Measurements from ENCODE around the gene DHX9.

DHX9 gene

DNA sequence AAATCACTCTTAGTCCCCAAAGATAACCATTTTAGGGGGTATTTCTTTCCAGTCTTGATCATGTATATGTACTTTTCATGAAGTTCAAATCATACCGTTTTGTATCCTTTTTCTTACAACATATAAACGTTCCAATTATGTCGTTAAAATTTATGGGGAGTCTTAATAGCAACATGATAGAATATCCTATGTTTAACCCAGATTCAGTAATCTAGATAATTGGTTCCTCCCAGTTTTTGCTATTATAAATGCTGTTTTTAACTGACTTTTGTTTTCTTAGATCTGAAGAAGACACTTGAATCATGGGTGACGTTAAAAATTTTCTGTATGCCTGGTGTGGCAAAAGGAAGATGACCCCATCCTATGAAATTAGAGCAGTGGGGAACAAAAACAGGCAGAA, 3.1 kb downstream of the DHX9 start:
- no peak for FAIRE-seq

DNA sequence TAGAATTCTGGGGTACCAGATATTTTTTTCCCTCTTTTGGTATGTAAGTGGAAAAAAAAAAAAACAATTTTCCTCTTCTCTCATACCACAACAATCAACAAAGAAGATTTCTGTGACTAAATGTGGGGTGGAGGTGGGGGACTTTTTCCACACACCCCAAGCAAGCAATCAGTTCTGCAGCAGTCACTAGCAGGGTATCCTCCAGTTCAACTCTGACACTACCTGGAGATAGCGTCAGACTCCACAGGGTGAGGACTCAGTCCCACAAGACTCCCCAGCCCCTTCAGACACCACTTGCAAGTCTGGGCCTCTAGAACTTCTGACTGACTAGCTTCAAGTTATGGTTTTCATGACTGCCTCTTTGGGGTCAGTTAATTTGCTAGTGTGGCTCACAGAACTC, 6.2 kb downstream of the DHX9 start:
- no peak for FAIRE-seq

DNA sequence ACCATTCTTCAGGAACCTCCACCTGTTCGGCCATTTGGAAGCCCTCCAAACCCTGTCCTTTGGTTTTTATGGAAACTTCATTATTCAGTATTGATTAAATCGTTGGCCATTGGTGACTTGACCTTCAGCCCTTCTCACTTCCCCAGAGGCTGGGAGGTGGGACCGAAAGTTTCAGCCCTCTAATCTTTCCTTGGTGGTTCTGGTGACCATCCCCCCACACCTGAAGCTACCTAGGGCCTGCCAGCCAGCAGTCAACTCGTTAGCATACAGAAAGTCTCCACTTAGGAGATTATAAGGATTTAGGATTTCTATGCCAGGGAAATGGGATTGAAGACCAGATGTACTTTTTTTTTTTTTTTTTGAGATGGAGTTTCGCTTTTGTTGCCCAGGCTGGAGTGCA, 6.7 kb downstream of the DHX9 start:
- no peak for FAIRE-seq

DNA sequence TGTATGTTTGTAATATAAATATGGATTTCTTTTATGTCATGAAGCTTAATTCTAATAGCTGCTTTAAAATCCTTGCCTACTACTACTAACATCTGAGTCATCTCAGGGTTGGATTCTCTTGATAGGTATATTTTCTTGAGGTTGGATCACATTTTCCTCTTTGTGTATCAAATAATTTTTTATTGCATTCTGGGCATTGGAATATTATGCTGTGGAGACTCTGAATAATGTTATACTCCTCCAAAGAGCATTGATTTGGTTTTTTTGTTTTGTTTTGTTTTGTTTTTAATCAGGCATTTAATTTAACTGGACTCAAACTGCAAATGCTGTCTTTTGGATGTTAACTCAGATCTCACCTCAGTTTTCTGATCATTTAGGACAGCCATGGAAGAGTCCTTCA, 8.0 kb downstream of the DHX9 start:
- no peak for FAIRE-seq

DNA sequence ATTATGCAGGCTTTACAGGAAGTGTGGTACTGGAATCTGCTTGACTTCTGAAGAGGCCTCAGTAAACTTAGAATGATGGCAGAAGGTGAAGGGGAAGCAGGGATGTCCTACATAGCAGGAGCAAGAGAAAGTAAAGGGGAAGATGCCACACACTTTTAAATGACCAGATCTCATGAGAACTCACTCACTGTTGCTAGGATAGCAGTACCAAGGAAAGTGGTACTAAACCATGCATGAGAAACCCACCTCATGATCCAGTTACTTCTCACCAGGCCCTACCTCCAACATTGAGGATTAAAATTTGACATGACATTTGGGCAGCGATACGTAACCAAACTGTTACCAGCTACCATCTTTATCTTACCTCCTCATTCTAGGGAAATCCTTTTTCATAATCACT, 9.6 kb downstream of the DHX9 start:
- FAIRE-seq, result no peak

DNA sequence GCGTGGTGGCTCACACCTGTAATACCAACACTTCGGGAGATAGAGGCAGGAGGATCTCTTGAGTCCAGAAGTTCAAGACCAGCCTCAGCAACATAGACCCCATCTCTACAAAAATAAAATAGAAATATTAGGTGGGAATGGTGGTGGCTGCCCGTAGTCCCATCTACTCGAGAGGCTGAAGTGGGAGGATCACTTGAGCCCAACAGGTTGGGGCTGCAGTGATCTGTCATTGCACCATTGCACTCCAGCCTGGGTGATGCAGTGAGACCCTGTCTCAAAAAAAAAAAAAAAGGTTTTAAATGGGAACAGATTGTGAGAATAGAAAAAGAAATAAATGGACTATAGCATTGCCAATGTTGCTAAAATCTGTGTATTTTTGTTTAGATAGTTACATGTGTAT, 11.2 kb downstream of the DHX9 start:
- no peak for FAIRE-seq

DNA sequence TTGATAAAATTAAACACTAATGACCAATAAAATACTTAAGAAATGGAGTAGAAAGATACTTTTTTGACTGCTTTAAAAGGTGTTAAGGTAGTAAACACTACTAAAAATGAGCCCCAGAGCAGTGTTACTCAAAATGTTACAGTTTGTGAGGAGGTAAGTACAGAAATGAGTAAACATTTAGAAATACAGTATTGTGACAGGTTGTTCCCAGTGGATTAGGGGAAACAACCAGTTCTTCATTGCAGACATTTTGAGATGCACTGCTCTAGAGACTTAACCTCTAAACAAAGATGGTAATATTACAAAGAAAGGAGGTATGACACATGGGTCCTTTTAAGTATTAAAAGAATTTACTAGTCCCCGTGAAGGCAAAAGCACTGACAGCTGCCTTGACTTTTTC, 12.7 kb downstream of the DHX9 start:
- no peak for FAIRE-seq

DNA sequence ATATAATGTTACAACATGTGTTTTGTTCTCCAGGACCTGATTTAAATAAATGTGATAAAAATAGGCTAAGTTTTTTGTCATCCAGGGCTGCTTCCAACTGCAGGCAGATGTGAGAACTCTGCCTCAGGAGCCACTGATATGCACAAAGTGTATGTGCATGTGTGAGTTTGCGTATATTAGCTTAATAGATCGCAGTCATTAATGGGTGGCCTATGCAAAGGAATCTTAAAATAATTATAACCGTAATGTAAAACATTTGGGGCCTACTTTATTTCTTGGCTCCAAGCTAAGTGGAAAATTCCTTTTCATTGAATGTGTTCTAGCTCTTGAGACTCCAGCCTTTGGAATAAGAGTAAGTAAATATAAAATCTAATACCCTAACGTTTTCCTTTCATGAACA, 16.8 kb downstream of the DHX9 start:
- no peak for FAIRE-seq

DNA sequence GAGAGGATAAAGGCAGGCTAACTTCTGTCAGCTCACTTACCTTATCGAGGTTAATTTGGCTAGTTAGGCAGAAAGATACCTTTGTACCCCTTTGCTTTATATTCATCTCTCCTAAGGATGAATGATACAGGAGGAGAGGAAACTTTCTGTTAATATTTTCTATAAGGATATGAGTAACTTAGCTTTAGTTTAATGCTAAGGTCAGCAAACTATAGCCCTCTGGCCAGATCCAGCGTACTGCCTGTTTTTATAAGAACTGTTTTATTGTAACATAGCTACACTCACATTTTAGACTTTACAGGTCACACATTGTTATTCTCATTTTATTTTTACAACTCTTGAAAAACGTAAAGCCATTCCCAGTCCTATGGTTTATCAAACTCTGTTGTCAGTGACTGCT, 18.1 kb downstream of the DHX9 start:
- no peak for FAIRE-seq

DNA sequence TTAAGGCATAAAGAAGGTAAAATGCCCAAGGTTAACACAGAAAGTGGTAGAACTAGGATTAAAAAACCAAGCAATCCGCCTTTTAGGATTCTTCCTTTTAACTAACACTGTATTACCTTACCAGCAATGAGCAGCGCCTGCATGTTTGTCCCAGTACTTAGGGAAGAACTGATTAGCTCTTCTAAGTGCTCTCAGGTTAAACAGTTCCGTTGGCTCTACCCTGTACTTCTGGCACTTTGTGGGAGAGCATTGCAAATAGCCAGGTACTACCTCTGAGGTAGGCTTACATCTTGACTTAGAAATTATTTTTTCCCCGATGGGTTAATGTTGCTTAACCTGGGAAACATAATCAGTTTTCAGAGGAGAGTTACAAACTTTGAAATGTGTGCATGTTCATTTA, 21.5 kb downstream of the DHX9 start:
- no peak for FAIRE-seq

DNA sequence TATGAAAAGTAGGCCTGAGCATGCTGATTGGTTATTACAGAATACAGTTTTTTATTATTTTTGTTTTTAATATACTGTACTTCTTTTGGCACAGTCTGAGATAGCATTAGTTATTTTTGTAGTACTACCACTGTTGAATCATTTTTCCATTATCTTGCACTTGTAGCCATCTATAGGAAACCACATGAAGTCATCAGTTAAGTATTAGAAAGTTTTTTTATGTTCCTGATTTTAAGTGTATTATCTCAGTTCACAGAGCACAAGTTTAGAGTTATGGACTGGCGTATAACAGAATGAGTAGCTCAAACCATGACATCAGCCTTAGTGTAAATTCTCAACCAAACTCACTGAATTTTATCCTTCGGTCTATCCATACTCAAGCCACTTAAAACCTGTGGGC, 22.8 kb downstream of the DHX9 start:
- no peak for FAIRE-seq

DNA sequence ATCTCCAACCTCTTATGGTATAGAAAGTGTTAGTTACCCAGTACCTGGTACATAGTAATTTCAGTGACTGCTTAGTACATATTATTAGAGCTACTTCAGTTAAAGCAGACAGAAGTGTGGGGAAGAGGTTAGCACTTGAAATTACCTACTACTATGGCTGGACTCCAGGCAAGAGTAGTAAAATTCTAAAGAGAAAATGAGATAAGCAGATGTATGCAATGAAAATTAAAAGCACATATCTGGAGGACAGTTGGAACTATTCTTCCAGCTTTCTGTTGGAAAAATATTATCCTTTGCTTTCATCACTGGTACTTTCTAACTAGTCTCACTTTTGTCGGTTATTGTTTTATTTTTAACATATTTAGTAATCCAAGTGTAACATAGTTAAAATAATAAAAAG, 23.7 kb downstream of the DHX9 start:
- no peak for FAIRE-seq

DNA sequence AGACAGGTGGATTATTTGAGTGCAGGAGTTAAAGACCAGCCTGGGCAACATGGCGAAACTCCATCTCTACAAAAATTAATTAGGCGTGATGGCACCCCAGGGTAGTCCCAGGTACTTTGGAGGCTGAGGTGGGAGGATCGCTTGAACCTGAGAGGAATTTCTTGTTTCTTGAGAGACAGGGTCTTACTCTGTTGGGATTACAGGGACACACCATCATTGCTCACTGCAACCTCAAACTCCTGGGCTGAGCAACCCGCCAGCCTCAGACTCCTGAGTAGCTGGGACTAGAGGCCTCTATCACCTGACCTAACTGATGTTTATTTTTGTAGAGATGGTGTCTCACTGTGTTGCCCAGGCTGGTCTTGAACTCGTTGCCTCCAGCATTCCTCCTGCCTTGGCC, 24.8 kb downstream of the DHX9 start:
- no peak for FAIRE-seq

DNA sequence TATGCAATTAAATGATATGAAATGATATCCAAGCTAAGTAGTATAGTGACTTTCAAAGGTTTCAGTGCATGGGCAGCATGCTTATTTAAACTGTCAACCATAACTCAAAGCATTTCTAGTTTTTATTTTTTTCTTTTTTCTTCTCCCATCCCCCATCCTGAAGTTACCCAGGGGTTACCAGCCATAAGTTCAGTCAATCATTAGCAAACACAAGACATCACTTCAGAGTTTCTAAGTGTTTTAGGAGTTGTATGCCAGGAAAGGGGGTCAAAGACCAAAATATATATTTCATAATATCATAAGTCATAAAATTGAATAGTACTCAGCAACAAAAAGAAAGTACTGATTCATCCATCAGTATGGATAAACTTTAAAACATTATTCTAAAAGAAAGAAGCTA, 28.7 kb downstream of the DHX9 start:
- no peak for FAIRE-seq

DNA sequence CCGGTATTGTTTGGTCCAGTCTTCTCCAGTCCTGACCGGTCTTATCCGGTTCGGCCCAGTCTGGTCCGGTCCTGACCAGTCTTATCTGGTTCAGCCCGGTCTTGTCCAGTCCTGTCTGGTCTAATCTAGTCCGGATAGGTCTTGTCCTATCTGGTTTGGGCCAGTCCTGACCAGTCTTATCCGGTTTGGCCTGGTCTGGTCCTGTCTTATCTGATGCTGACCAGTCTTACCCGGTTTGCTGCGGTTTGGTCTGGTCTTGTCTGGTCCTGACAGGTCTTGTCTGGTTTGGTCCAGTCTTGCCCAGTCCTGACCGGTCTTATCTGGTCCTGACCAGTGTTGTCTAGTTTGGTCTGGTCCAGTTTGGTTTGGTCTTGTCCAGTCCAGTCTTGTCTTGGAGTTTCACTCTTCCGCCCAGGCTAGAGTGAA, 30.1 kb downstream of the DHX9 start:
- FAIRE-seq, result no peak

DNA sequence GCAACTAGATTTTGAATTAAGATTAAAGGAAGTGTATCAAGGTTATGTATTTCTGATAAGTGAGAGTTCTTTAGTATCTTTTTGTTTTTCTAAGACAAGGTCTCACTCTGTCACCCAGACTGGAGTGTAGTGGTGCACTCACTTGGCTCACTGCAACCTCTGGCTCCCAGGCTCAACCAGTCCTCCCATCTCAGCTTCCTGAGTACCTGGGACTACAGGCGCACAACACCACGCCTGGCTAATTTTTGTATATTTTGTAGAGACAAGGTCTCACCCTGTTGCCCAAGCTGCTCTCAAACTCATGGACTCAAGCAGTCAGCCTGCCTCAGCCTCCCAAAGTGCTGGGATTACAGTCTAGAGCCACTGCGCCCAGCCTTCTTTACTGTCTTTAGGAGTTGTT, 33.7 kb downstream of the DHX9 start:
- no peak for FAIRE-seq

DNA sequence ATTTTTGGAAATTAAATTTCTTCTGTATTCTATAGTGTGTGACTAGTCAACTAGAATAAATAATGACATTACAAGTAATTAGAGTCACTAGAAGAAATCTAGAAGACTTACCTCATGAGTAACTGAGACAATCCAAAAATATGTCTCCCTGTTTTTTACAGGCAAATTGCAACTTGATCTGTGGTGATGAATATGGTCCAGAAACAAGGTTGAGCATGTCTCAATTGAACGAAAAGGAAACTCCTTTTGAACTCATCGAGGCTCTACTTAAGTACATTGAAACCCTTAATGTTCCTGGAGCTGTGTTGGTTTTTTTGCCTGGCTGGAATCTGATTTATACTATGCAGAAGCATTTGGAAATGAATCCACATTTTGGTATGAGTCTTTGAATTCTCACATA, 36.7 kb downstream of the DHX9 start:
- no peak for FAIRE-seq

DNA sequence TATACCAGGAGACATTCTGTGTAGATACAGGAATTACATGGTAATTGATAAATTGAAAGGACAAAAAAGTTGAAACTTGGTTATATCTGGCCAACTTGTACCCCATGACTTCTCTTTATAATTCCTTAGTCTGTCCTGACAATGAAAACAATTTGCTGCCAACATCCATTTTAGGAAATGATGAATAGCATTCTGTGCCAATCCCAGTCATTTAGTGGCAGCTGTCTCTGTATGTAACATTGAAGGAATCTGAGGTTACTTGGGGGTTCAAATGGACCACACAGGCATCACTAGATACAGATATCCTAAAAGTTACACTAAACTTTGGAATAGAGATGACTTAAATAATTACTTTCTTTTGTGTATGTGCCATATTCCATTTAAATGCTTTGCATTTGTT, 38.2 kb downstream of the DHX9 start:
- no peak for FAIRE-seq

DNA sequence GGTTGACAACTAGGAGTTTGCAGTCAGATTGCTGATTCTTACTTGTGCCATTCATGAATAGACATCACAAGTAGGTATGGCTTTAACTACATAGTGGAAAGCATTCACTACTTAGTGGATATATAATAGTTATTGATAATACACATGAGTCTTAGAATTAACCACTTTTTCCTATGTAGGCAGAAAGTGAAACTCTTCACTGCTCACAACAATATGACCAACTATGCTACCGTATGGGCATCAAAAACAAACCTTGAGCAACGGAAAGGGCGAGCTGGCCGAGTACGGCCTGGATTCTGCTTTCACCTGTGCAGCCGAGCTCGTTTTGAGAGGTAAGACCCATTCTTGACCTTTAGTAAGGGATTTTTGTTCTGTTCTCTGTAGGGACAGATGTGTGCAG, 38.7 kb downstream of the DHX9 start:
- no peak for FAIRE-seq

DNA sequence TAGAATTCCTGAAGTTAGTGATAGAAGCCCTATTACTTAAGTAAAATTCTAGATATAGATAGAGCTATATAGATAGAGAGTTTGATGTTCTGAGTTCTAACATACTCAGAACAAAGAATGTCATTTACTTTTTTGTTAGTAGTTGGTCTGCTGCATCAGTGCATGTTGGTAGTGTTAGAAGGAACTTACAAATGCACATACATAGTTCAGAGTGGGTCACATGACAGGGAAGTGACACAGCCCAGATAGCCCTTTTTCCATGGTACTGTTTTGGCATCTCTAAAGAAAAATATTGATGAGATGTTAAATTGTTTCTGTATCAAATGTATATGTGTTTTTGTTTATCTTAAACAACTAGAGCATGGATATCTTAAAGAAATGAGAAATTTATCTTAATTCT, 45.7 kb downstream of the DHX9 start:
- FAIRE-seq, result no peak

DNA sequence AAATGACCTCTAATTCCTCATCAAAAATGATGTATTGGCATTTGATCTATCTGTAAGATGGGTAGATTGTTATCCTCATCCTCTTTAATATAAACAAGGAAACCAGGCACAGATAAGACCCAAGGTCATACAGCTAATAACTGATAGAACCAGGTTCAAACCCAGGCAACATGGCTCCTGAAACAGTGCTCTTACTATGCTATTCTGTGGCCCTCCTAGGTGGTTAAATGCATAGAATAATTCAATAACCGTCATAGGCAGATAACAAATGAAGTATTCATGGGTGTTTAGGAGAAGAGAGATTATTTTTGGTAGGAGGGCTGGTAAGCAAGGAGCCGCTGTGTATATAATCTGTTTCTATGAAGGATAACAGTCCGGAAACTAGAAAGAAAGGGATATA, 46.4 kb downstream of the DHX9 start:
- FAIRE-seq, result no peak

DNA sequence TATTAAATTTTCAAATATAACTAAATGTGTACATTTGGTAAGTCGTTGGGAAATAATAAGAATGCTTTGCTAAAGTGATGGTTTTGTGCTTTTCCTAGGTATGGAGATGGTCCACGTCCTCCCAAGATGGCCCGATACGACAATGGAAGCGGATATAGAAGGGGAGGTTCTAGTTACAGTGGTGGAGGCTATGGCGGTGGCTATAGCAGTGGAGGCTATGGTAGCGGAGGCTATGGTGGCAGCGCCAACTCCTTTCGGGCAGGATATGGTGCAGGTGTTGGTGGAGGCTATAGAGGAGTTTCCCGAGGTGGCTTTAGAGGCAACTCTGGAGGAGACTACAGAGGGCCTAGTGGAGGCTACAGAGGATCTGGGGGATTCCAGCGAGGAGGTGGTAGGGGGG, 47.8 kb downstream of the DHX9 start:
- no peak for FAIRE-seq

DNA sequence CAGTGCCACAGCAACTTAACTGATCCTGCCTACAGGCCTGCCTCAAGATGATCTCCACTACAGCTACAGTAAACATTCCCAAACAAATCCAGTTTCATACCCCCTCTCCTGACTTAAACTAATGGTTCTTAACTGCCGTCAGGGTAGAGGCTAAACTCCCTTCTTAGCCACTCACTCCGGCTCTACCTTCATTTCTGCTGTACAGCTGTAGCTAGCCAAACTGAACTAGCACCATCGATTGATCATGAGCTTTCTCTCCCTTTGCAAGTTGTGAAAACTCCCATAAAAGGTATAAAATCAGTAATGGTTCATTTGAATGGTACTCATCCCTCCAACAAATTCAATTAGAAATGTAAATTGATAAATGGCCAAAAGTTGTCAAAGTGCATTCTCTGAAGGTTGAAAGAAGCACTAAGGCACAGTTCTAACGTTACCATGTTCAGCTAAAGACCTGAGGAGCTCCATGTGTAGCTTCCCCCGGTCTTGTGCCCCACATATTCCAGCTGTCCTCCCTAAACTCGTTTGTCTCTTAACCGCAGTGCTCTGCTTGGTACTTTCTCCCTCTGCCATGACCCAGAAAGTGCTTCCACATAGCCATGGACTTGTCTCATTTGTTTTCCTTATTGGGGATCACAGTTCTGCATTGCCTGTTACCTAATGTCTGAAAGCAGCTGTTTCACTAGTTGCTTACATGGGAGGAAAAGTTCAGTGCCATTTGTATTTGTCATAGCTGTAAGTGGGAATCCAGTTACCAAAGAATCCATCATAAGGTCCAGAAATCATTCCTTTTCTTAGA, 49.8 kb downstream of the DHX9 start:
- no peak for FAIRE-seq

DNA sequence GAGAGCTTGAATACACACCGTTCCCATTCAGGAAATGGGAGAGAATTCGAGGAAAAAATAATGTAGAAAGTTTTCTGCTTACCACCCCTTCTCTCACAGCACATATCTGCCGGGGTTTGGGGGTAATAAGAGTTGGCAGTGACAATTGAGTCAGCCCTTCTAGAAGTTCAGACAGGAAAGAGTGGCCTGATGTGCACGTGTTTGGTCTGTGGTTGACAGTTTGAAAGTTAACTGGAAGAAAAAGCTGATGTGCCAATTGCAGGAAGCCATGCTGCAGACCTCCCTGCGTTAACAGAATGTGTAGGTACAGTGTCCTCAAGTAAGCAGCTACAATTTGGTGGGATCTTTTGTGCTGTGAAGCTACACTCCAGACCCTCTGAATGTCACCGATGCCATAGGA, 50.9 kb downstream of the DHX9 start:
- FAIRE-seq, result no peak

DNA sequence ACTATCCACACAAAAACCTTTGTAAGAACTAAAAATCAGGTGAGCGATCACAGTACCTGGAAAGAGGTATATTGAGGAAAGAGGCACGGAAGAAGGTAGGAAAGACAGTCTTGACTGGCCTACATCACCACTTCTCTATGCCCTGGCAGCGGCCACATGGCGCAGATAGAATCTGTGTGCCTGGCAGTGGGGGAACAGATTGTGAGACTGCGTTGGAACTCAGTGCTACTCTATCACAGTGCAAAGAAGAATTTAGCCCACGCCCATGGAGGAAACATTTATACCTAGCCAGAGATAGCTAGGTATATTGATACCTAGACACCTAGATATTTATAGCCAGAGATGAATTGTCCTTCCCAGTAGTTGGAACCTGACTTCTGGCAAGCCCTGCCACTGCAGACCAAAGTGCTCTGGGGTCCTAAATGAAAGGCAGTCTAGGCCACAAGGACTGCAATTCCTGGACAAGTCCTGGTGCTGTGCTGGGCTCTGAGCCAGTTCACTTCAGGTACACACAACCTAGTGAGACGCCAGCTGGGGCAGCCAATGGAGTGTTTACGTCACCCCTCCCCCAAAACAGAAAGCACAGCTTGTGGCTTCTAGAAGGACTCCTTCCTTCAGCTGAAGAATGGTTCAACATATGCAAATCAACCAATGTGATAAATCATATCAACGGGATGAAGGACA, 51.9 kb downstream of the DHX9 start:
- FAIRE-seq, result no peak

All from islet of Langerhans (tissue), 1 donor.